KMS-11 (cell line): ENCODE data around the gene DZIP1L.

Experiments used
- H2AFZ ChIP-seq: fragments of 200-600 bp; sonication (generic); 2 replicates; pipeline ENCODE4 v1.6.1; 2016; ENCODE audit warnings: antibody characterized with exemption, mixed run types, low read depth
- H3K27ac ChIP-seq: fragments of 200-600 bp; sonication (generic); 2 replicates; pipeline ENCODE4 v1.6.1; 2016; ENCODE audit warnings: mild to moderate bottlenecking, mixed run types
- H3K27me3 ChIP-seq: fragments of 200-600 bp; sonication (generic); 2 replicates; pipeline ENCODE4 v1.6.1; 2017; ENCODE audit warnings: mild to moderate bottlenecking, low read depth, mixed run types, moderate library complexity; ENCODE audit not compliant: insufficient read depth
- H3K36me3 ChIP-seq: fragments of 200-600 bp; sonication (generic); 2 replicates; pipeline ENCODE4 v1.6.1; 2017; ENCODE audit warnings: mild to moderate bottlenecking, mixed run types; ENCODE audit not compliant: insufficient read depth
- H3K4me1 ChIP-seq: fragments of 200-600 bp; sonication (generic); 2 replicates; pipeline ENCODE4 v1.6.1; 2016; ENCODE audit warnings: mild to moderate bottlenecking, low read depth, mixed run types; ENCODE audit not compliant: poor library complexity, severe bottlenecking
- H3K4me2 ChIP-seq: fragments of 200-600 bp; sonication (generic); 2 replicates; pipeline ENCODE4 v1.7.0; 2016; ENCODE audit warnings: mild to moderate bottlenecking, mixed run types
- H3K4me3 ChIP-seq: fragments of 200-600 bp; sonication (generic); IDR thresholded peaks from 2 replicates; pipeline ENCODE4 v1.6.1; 2017; ENCODE audit warnings: low read depth, low read length, mixed read lengths; ENCODE audit not compliant: insufficient read depth
- H3K79me2 ChIP-seq: fragments of 200-600 bp; sonication (generic); 2 replicates; pipeline ENCODE4 v1.6.1; 2016; ENCODE audit warnings: low read depth, mixed run types; ENCODE audit not compliant: insufficient read depth
- H3K9ac ChIP-seq: fragments of 200-600 bp; sonication (generic); 2 replicates; pipeline ENCODE4 v1.6.1; 2016; ENCODE audit warnings: mild to moderate bottlenecking, mixed run types
- H4K20me1 ChIP-seq: fragments of 200-600 bp; sonication (generic); 2 replicates; pipeline ENCODE4 v1.6.1; 2016; ENCODE audit warnings: mild to moderate bottlenecking, mixed run types; ENCODE audit not compliant: insufficient read depth
- CTCF ChIP-seq: fragments of 200-600 bp; sonication (generic); conservative IDR thresholded peaks from 2 replicates; pipeline ENCODE4 v1.6.1; 2017; ENCODE audit warnings: low read depth, mild to moderate bottlenecking, antibody characterized with exemption, low read length, moderate library complexity, mixed read lengths

Gene DZIP1L

GRCh38 chr3:138127636-138128365, 12.4 kb upstream of the DZIP1L start:
- H4K20me1 ChIP-seq: no peaks in the 10 kb centered on the region

DNA sequence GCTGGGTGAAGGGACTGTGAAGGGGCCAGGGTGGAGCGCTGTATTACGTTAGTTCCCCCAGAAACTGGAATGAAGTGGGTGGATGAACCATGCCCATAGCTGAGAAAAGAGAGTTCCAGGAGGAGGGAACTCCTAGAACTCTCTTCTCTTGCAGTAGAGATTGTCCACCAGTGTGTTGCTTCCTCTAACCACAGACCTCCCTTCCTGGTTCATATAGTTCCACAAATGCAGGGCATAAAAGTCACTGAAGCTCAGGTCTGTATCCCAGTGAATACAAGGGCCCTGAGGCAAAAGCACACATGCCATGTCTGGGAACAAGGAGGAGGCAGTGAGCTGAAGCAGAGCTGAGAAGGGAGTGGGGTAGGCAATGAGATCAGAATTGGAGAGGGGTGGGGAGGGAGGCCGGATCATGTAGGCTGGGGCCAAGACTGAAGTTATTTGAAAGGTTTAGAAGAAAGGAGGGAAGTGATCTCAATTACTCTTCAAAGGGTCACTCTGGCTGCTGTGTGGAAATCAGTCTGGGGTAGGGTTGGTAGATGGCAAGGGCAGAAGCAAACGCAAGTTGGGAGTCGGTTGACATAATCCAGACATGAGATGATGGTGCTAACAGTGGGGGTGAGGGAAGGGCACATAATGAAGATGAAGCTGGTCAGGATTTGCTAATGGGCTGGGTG, 10.3 kb upstream of the DZIP1L start:
- no peak overlapping the region for H3K27ac ChIP-seq
- H3K4me2 ChIP-seq: no peak overlapping the region
- no peaks in the 10 kb centered on the region for H3K4me1 ChIP-seq
- H3K27me3 ChIP-seq: no peaks in the 10 kb centered on the region
- no peak overlapping the region for H2AFZ ChIP-seq
- H3K36me3 ChIP-seq: no peaks in the 10 kb centered on the region
- no peak overlapping the region for H3K4me3 ChIP-seq
- no peaks in the 10 kb centered on the region for H3K79me2 ChIP-seq
- no peak for TF ChIP-seq CTCF
- H3K9ac ChIP-seq: no peak overlapping the region
- H4K20me1 ChIP-seq: no peaks in the 10 kb centered on the region

More at GRCh38 chr3:138127636-138128365, 12.4 kb upstream of the DZIP1L start:
- TF ChIP-seq CTCF: no peak
- no peaks in the 10 kb centered on the region for H3K27me3 ChIP-seq
- H2AFZ ChIP-seq: no peak overlapping the region
- no peaks in the 10 kb centered on the region for H3K36me3 ChIP-seq
- H3K4me3 ChIP-seq: no peak overlapping the region
- no peaks in the 10 kb centered on the region for H3K4me1 ChIP-seq
- no peak overlapping the region for H3K9ac ChIP-seq
- no peak overlapping the region for H3K27ac ChIP-seq
- no peaks in the 10 kb centered on the region for H3K79me2 ChIP-seq
- H3K4me2 ChIP-seq: no peak overlapping the region

DNA sequence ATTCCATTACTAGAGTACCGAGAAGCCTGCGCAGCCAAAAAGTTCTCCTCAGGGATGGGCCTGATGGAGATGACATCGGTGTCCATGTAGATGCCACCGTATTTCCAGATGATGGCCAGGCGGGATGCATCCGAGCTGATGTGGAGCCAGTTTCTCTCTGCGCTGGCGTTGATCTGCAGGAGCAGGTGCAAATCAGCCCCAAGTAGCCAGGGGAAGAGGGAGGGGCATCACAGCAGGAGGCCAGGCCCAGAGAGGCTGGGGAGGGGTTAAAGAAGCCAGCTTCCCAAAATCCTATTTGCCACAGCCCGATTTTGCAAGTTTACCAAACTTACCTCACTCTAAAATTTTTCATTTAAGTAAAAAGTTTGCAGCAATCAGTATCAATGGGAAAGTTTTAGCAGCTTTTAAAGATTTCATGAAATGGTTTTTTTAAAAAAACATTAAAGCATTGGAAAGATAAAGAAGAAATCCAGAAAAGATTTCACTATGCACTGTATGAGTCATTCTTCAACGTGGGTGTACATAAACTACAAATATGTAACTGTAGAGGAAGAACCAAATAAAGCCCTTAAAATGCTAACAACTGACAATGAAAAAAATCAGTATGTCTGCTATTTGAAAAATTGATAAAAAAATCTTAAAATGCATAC, 9.4 kb upstream of the DZIP1L start:
- no peaks in the 10 kb centered on the region for H3K36me3 ChIP-seq
- H3K4me2 ChIP-seq: no peak overlapping the region
- H3K27ac ChIP-seq: no peak overlapping the region
- no peaks in the 10 kb centered on the region for H3K4me1 ChIP-seq
- H3K4me3 ChIP-seq: no peak overlapping the region
- H3K27me3 ChIP-seq: no peaks in the 10 kb centered on the region
- H2AFZ ChIP-seq: no peak overlapping the region
- no peak for TF ChIP-seq CTCF
- H3K79me2 ChIP-seq: no peaks in the 10 kb centered on the region
- no peaks in the 10 kb centered on the region for H4K20me1 ChIP-seq
- H3K9ac ChIP-seq: no peak overlapping the region

GRCh38 chr3:138124188-138124587, 8.8 kb upstream of the DZIP1L start:
- no peaks in the 10 kb centered on the region for H3K36me3 ChIP-seq

More at GRCh38 chr3:138124188-138124587, 8.8 kb upstream of the DZIP1L start:
- Histone ChIP-seq H3K79me2 (no peaks in the 10 kb centered on the region), H3K27me3 (no peaks in the 10 kb centered on the region), H3K4me2 (no peak overlapping the region), H3K27ac (no peak overlapping the region), H4K20me1 (no peaks in the 10 kb centered on the region), H3K4me3 (no peak overlapping the region), H3K9ac (no peak overlapping the region), H2AFZ (no peak overlapping the region), H3K4me1 (no peaks in the 10 kb centered on the region)
- no peak for TF ChIP-seq CTCF
